SK-N-SH (cell line): ENCODE results near the gene STAG3. TPM values are rescaled to one million over a fixed set of nuclear protein-coding genes. Genes with fewer than 3 reads are reported as not detected.
"Not testable (repeated sequence)": the region's sequence is repeated elsewhere in the genome, so short reads cannot be mapped to it uniquely, and the experiment has no call there.

Experiments used
- CTCF ChIA-PET: fragments of 300-600, 350-600 bp; formaldehyde crosslinking; extraction: SDS; loops from one replicate; lab custom pipeline; 2021; lab: Yijun Ruan, JAX
- POLR2A ChIA-PET: fragments of 350-600 bp; sonication (Branson Sonifier 250); formaldehyde crosslinking; extraction: SDS; loops from one replicate; lab custom pipeline; 2020; ENCODE audit warnings: antibody characterized with exemption, inconsistent platforms; lab: Yijun Ruan, JAX
- DNase-seq: peaks from one replicate; pipeline ENCODE4 v3.0.0; 2012
- H2AFZ ChIP-seq: fragments of 200-600 bp; sonication (generic); 2 replicates; pipeline ENCODE4 v1.8.1; 2016; ENCODE audit warnings: antibody characterized with exemption, mild to moderate bottlenecking, low read depth
- H3F3A ChIP-seq: fragments of 200-600 bp; sonication (generic); replicated peaks from 2 replicates; pipeline ENCODE3; 2016; ENCODE audit warnings: antibody characterized with exemption, mild to moderate bottlenecking; ENCODE audit not compliant: insufficient read depth
- H3K27ac ChIP-seq, 2 experiments: fragments of 200-500 bp in 1 of 2; fragments of 200-600 bp in 1 of 2; sonication (Bioruptor generic) in 1 of 2; sonication (generic), shearing (Covaris generic) in 1 of 2; 2 replicates each; pipeline versions ENCODE4 v1.5.1 to v1.6.1; 2014 to 2016; ENCODE audit warnings: low read depth in 2 of 2, inconsistent platforms in 1 of 2, low read length in 1 of 2, mild to moderate bottlenecking in 1 of 2, mixed read lengths in 1 of 2
- H3K27me3 ChIP-seq: fragments of 200-600 bp; sonication (generic), shearing (Covaris generic); 2 replicates; pipeline ENCODE4 v1.6.1; 2016; ENCODE audit warnings: mixed run types; ENCODE audit not compliant: insufficient read depth
- H3K36me3 ChIP-seq, 2 experiments: fragments of 200-500 bp in 1 of 2; fragments of 200-600 bp in 1 of 2; sonication (Bioruptor generic) in 1 of 2; sonication (generic) in 1 of 2; replicated peaks in 1 of 2; 2 replicates each; pipeline versions ENCODE3 to v1.5.1; 2014 to 2016; ENCODE audit warnings: low read length in 1 of 2, mild to moderate bottlenecking in 1 of 2; ENCODE audit not compliant: insufficient read depth in 2 of 2, control insufficient read depth in 1 of 2
- H3K4me1 ChIP-seq, 2 experiments: fragments of 200-500 bp in 1 of 2; fragments of 200-600 bp in 1 of 2; sonication (Bioruptor generic) in 1 of 2; sonication (generic), shearing (Covaris generic) in 1 of 2; 2 replicates each; pipeline versions ENCODE4 v1.5.1 to v1.6.1; 2014 to 2016; ENCODE audit warnings: low read depth in 1 of 2, low read length in 1 of 2, mixed run types in 1 of 2; ENCODE audit not compliant: insufficient read depth in 2 of 2, control insufficient read depth in 1 of 2
- H3K4me2 ChIP-seq: fragments of 200-600 bp; sonication (generic), shearing (Covaris generic); 2 replicates; pipeline ENCODE4 v1.6.1; 2017; ENCODE audit warnings: mixed run types
- H3K4me3 ChIP-seq, 2 experiments: fragments of 200-500 bp in 1 of 2; fragments of 200-600 bp in 1 of 2; sonication (Bioruptor generic) in 1 of 2; sonication (generic), shearing (Covaris generic) in 1 of 2; 2 replicates each; pipeline versions ENCODE4 v1.5.1 to v1.8.1; 2014 to 2016; ENCODE audit warnings: low read depth in 2 of 2, inconsistent platforms in 1 of 2, low read length in 1 of 2, mild to moderate bottlenecking in 1 of 2, mixed read lengths in 1 of 2, moderate library complexity in 1 of 2
- H3K79me2 ChIP-seq: fragments of 200-600 bp; sonication (generic); 2 replicates; pipeline ENCODE4 v1.8.1; 2017; ENCODE audit warnings: mild to moderate bottlenecking; ENCODE audit not compliant: insufficient read depth
- H3K9ac ChIP-seq: fragments of 200-600 bp; sonication (generic); 2 replicates; pipeline ENCODE4 v1.6.1; 2017; ENCODE audit warnings: mixed run types
- H3K9me2 ChIP-seq: fragments of 200-600 bp; sonication (generic); 2 replicates; pipeline ENCODE4 v1.6.1; 2017; ENCODE audit warnings: mixed run types
- H3K9me3 ChIP-seq: fragments of 200-600 bp; sonication (generic); 2 replicates; pipeline ENCODE4 v1.6.1; 2017; ENCODE audit warnings: mixed run types, mild to moderate bottlenecking, moderate library complexity
- H4K20me1 ChIP-seq: fragments of 200-600 bp; sonication (generic); 2 replicates; pipeline ENCODE4 v1.6.1; 2017; ENCODE audit warnings: mild to moderate bottlenecking, mixed run types; ENCODE audit not compliant: insufficient read depth
- EP300 ChIP-seq, 2 experiments: IDR thresholded peaks; 2 replicates each; pipeline versions ENCODE4 v1.4.0 to v1.6.1; 2012; ENCODE audit warnings: borderline replicate concordance in 1 of 2, low read depth in 1 of 2, low read length in 1 of 2
- FOSL2 ChIP-seq: IDR thresholded peaks from 2 replicates; pipeline ENCODE4 v1.4.0; 2012; ENCODE audit warnings: low read depth, mild to moderate bottlenecking, moderate library complexity, borderline replicate concordance
- FOXJ3 ChIP-seq: sonication (generic); formaldehyde crosslinking; IDR thresholded peaks from 2 replicates; pipeline ENCODE4 v1.5.1; 2020; ENCODE audit warnings: mild to moderate bottlenecking, missing genetic modification reagents
- GABPA ChIP-seq: IDR thresholded peaks from 2 replicates; pipeline ENCODE4 v1.4.0; 2012; ENCODE audit warnings: low read depth, mild to moderate bottlenecking
- JUND ChIP-seq: IDR thresholded peaks from 2 replicates; pipeline ENCODE4 v1.4.0; 2012
- RAD21 ChIP-seq: IDR thresholded peaks from 2 replicates; pipeline ENCODE4 v1.6.1; 2012; ENCODE audit warnings: mild to moderate bottlenecking, low read length
- RCOR1 ChIP-seq: fragments of 150-350 bp; IDR thresholded peaks from 2 replicates; pipeline ENCODE4 v1.6.1; 2017; ENCODE audit warnings: antibody characterized with exemption, low read length
- RXRA ChIP-seq: IDR thresholded peaks from 2 replicates; pipeline ENCODE4 v1.4.0; 2012; ENCODE audit warnings: low read depth, mild to moderate bottlenecking, borderline replicate concordance
- SMC3 ChIP-seq: IDR thresholded peaks from 2 replicates; pipeline ENCODE4 v1.6.1; 2012; ENCODE audit warnings: low read depth, low read length, improper control_type of control experiment
- YY1 ChIP-seq: IDR thresholded peaks from 2 replicates; pipeline ENCODE4 v1.4.0; 2012; ENCODE audit warnings: low read depth, mild to moderate bottlenecking
- WGBS: methylation state at CpG from one replicate; pipeline ENCODE4 v1.1.6; 2017; ENCODE audit warnings: low lambda C conversion rate; 5-methylcytosine and 5-hydroxymethylcytosine counted together
- polyA plus RNA-seq, 3 experiments: library from polyadenylated mRNA; depleted of rRNA; stranded (reverse); fragments of >200 nt; gene quantifications; 2 replicates each; pipeline ENCODE4 v1.2.3, GENCODE V29; 2012
- TF ChIP-seq, protein P1 (sequence below): fragments of 200-600 bp; sonication (generic); IDR thresholded peaks from 2 replicates; pipeline ENCODE4 v1.6.1; 2017; ENCODE audit warnings: antibody characterized with exemption, mild to moderate bottlenecking, moderate library complexity
- TF ChIP-seq, protein P2 (sequence below): IDR thresholded peaks from 2 replicates; pipeline ENCODE4; 2012
- TF ChIP-seq, protein P3 (sequence below): IDR thresholded peaks from 2 replicates; pipeline ENCODE4 v1.6.1; 2012; ENCODE audit warnings: mild to moderate bottlenecking, low read depth, low read length, moderate library complexity

The STAG3 gene
- polyA plus RNA-seq, 1 of the 3 experiments (the other 2 are of a cell fraction), result 0.10 TPM

DNA sequence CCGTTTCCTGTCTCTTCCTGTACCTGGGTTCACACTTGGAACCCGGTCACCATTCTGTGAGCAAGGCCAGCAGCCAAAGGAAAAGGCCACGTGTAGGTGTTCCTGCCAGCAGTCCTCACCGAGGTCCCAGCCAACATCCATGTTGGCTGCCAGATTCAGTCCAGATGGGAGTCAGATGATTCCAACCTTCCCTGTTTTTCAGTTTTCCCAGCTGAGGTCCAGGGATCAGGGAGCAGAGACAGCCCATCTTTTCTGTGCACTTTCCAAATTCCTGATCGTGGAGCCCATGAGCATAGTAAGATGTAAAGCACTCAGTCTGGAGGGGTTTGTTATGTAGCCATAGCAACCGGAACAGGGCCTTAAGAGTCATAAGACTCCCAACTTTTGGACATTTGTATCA is 38.2 kb downstream of the STAG3 start:
- ChIA-PET CTCF (interaction anchor here (0.6 to 15.9 kb wide), 5 partner anchors 16 to 82 kb away, joined by 3 to 262 read pairs (median 3); no protein-coding TSS in a partner anchor), POLR2A (no interaction called here)
- H2AFZ ChIP-seq, result no peak overlapping the region
- H3K4me2 ChIP-seq, result no peak overlapping the region
- H3K9ac ChIP-seq, result no peak overlapping the region
- TF ChIP-seq RXRA (no peak), GABPA (no peak), FOSL2 (no peak), YY1 (no peak), FOXJ3 (CRISPR knock-in tag) (no peak), EP300 (IDR thresholded peaks at IDR 0.05; ENCODE audit: borderline replicate concordance in 1 of 2, low read depth in 1 of 2, low read length in 1 of 2) (no peak)
- WGBS, result 84% methylated on average over 6 of the region's 6 CpGs
- no peak overlapping the region for H3K4me3 ChIP-seq
- H3K27ac ChIP-seq, result no peak overlapping the region
- no peaks in the 10 kb centered on the region for H3K9me2 ChIP-seq
- H3K9me3 ChIP-seq, result no peaks in the 10 kb centered on the region
- H3K27me3 ChIP-seq, result no peaks in the 10 kb centered on the region
- H3K36me3 ChIP-seq, result no peaks in the 10 kb centered on the region
- H4K20me1 ChIP-seq, result no peaks in the 10 kb centered on the region
- H3K4me1 ChIP-seq, result no peaks in the 10 kb centered on the region; a peak in 1 of 4 replicates
- peaks cover 6% of the 10 kb centered on the region for H3F3A ChIP-seq
- no peaks in the 10 kb centered on the region for H3K79me2 ChIP-seq
- DNase-seq, result no peak

DNA sequence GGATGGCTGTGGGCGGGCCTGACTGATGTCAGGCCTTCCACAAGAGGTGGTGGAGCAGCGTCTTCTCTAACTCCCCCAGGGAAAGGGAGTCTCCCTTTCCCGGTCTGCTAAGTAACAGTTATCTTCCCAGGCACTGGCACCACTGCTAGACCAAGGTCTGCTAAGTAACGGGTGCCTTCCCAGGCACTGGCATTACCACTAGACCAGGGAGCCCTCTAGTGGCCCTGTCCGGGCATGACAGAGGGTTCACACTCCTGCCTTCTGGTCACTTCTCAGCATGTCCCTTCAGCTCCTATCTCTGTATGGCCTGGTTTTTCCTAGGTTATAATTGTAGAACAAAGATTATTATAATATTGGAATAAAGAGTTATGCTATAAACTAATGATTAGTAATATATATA is 40.2 kb downstream of the STAG3 start:
- WGBS, result 0% methylated on average over 1 of the region's 5 CpGs
- CTCF ChIA-PET, result interaction anchor here (1.1 to 15.9 kb wide), 8 partner anchors 8 to 224 kb away, joined by 3 to 262 read pairs (median 4); partner anchors contain the start of gene MBLAC1
- H3K9me2 ChIP-seq, H3F3A ChIP-seq, H3K27ac ChIP-seq, H3K4me2 ChIP-seq, DNase-seq, H3K9me3 ChIP-seq, POLR2A ChIA-PET, H4K20me1 ChIP-seq: not testable (repeated sequence)
- peak; percentile 46 for TF ChIP-seq SMC3
- TF ChIP-seq RAD21, result peak; percentile 50
- TF ChIP-seq, protein P1, sequence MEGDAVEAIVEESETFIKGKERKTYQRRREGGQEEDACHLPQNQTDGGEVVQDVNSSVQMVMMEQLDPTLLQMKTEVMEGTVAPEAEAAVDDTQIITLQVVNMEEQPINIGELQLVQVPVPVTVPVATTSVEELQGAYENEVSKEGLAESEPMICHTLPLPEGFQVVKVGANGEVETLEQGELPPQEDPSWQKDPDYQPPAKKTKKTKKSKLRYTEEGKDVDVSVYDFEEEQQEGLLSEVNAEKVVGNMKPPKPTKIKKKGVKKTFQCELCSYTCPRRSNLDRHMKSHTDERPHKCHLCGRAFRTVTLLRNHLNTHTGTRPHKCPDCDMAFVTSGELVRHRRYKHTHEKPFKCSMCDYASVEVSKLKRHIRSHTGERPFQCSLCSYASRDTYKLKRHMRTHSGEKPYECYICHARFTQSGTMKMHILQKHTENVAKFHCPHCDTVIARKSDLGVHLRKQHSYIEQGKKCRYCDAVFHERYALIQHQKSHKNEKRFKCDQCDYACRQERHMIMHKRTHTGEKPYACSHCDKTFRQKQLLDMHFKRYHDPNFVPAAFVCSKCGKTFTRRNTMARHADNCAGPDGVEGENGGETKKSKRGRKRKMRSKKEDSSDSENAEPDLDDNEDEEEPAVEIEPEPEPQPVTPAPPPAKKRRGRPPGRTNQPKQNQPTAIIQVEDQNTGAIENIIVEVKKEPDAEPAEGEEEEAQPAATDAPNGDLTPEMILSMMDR, result peak; percentile 42
- TF ChIP-seq, all 33 proteins: peak for 3; not testable (repeated sequence) for 30
- not testable (repeated sequence) for H3K27me3 ChIP-seq, H2AFZ ChIP-seq, H3K9ac ChIP-seq, H3K79me2 ChIP-seq, H3K36me3 ChIP-seq, H3K4me1 ChIP-seq, H3K4me3 ChIP-seq

DNA sequence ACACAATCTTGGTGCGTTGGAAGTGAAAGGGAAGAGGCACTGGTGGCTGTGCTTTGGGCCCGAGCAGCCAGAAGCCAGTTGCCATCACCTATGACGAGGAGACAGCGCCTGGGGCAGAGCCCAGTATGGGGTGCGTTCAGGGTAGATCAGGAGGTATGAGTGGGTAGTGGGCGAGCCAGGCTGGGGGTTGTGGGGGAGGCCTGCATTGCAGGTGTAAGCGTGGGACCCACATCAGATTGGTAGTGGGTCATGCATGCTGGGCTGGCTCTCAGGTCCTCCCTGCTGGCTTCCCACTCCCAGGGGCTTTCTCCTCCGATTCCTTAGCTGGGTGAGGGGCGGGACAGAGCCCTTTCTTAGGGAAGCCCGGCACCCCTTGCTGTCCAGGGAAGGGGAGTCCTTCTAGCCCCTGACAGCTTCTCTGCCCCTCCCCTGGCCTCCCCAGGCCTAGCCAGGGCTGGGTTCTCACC is 41.6 kb downstream of the STAG3 start:
- 77% methylated on average over 6 of the region's 10 CpGs for WGBS
- H3K9me3 ChIP-seq, result no peaks in the 10 kb centered on the region
- H3K4me2 ChIP-seq, result no peak overlapping the region
- H3K27me3 ChIP-seq, result no peaks in the 10 kb centered on the region
- POLR2A ChIA-PET, result no interaction called here
- no peak overlapping the region for H3K9ac ChIP-seq
- no peaks in the 10 kb centered on the region for H3K9me2 ChIP-seq
- H3K4me1 ChIP-seq, result no peaks in the 10 kb centered on the region; a peak in 1 of 4 replicates
- H3K4me3 ChIP-seq, result no peak overlapping the region
- no peaks in the 10 kb centered on the region for H4K20me1 ChIP-seq
- CTCF ChIA-PET, result interaction anchor here (1.5 to 15.9 kb wide), 2 partner anchors 85 to 229 kb away, joined by 3 to 262 read pairs; no protein-coding TSS in a partner anchor
- no peaks in the 10 kb centered on the region for H3K79me2 ChIP-seq
- no peak overlapping the region for H3K27ac ChIP-seq
- no peak for DNase-seq
- peaks cover 0 to 7% of the 10 kb centered on the region in 2 experiments for H3K36me3 ChIP-seq
- peaks cover 6% of the 10 kb centered on the region for H3F3A ChIP-seq
- no peak overlapping the region for H2AFZ ChIP-seq
- TF ChIP-seq, protein P2, sequence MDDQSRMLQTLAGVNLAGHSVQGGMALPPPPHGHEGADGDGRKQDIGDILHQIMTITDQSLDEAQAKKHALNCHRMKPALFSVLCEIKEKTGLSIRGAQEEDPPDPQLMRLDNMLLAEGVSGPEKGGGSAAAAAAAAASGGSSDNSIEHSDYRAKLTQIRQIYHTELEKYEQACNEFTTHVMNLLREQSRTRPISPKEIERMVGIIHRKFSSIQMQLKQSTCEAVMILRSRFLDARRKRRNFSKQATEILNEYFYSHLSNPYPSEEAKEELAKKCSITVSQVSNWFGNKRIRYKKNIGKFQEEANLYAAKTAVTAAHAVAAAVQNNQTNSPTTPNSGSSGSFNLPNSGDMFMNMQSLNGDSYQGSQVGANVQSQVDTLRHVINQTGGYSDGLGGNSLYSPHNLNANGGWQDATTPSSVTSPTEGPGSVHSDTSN, result no peak
- TF ChIP-seq RCOR1, result no peak
- TF ChIP-seq, protein P1, result no peak
- TF ChIP-seq JUND, result no peak
- TF ChIP-seq, protein P3, sequence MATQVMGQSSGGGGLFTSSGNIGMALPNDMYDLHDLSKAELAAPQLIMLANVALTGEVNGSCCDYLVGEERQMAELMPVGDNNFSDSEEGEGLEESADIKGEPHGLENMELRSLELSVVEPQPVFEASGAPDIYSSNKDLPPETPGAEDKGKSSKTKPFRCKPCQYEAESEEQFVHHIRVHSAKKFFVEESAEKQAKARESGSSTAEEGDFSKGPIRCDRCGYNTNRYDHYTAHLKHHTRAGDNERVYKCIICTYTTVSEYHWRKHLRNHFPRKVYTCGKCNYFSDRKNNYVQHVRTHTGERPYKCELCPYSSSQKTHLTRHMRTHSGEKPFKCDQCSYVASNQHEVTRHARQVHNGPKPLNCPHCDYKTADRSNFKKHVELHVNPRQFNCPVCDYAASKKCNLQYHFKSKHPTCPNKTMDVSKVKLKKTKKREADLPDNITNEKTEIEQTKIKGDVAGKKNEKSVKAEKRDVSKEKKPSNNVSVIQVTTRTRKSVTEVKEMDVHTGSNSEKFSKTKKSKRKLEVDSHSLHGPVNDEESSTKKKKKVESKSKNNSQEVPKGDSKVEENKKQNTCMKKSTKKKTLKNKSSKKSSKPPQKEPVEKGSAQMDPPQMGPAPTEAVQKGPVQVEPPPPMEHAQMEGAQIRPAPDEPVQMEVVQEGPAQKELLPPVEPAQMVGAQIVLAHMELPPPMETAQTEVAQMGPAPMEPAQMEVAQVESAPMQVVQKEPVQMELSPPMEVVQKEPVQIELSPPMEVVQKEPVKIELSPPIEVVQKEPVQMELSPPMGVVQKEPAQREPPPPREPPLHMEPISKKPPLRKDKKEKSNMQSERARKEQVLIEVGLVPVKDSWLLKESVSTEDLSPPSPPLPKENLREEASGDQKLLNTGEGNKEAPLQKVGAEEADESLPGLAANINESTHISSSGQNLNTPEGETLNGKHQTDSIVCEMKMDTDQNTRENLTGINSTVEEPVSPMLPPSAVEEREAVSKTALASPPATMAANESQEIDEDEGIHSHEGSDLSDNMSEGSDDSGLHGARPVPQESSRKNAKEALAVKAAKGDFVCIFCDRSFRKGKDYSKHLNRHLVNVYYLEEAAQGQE, result no peak
